Measurements from ENCODE around the gene ADAMTS9. TPM values are rescaled to one million over a fixed set of nuclear protein-coding genes. Genes with fewer than 3 reads are reported as not detected.

Gene ADAMTS9
- total and polyA plus RNA-seq, 2 of the 13 experiments (the other 11 are each of a cell fraction or from before 2014, with no cell fraction given): 0.02 to 0.09 TPM

- POLR2A ChIA-PET: no interaction called here
- Histone ChIP-seq H3K9me3 (ENCODE audit: low read length) (no peaks in the 10 kb centered on the region), H2AFZ (ENCODE audit: low read length) (no peak overlapping the region), H3K9ac (ENCODE audit: insufficient read depth, low read depth, low read length) (no peak overlapping the region), H4K20me1 (ENCODE audit: insufficient read depth, low read length) (no peaks in the 10 kb centered on the region; the same call in 1 of the 2 replicates), H3K79me2 (ENCODE audit: insufficient read depth, low read length) (no peaks in the 10 kb centered on the region), H3K4me2 (ENCODE audit: low read depth, low read length) (no peak overlapping the region), H3K4me1 (ENCODE audit: insufficient read depth, low read length) (no peaks in the 10 kb centered on the region), H3K27ac (ENCODE audit: extremely low read length, insufficient read depth, low read length) (no peak overlapping the region), H3K4me3 (replicated peaks in 1 of 3; ENCODE audit: insufficient read depth in 1 of 3, low read depth in 2 of 3, low read length in 3 of 3) (no peak overlapping the region), H3K27me3 (ENCODE audit: control insufficient read depth in 1 of 2, insufficient read depth in 2 of 2, low read length in 2 of 2) (no peaks in the 10 kb centered on the region), H3K36me3 (replicated peaks in 1 of 2; ENCODE audit: control insufficient read depth in 1 of 2, insufficient read depth in 2 of 2, low read length in 2 of 2) (no peaks in the 10 kb centered on the region)
- DNase-seq (ENCODE audit: low spot score) (no peak), ATAC-seq (no peak), FAIRE-seq (no peak)
- in situ Hi-C loops (cut with HindIII; ENCODE audit: extremely low pct_ligation_motif_present, low pct_unique_long_range_greater_than_20kb) (no loop called here), intact Hi-C loops (cut with micrococcal nuclease; ENCODE audit: unreplicated experiment) (no loop called here)
- BruUV-seq (replicated peaks): no TSS peak
- WGBS (ENCODE audit: low lambda C conversion rate): 69% methylated on average over 10 of the region's 11 CpGs
- CTCF ChIA-PET (ENCODE audit: low intra/inter-chr PET ratio, low total read pairs): no interaction called here
- TF ChIP-seq ZSCAN29 (CRISPR knock-in tag; conservative IDR thresholded peaks at IDR 0.05): no peak
- peak; percentile 49; the same call in 1 of the 2 replicates for TF ChIP-seq SRF (IDR thresholded peaks at IDR 0.05; ENCODE audit: low read depth, low read length)
Observed at GRCh38 chr3:64648927-64649906, 38.6 kb downstream of the ADAMTS9 start.

- 81% methylated on average over 7 of the region's 7 CpGs for WGBS (ENCODE audit: low lambda C conversion rate)
- POLR2A ChIA-PET: no interaction called here
- H3K9me3 ChIP-seq (ENCODE audit: low read length): no peaks in the 10 kb centered on the region
- no peaks in the 10 kb centered on the region; the same call in 1 of the 2 replicates for H4K20me1 ChIP-seq (ENCODE audit: insufficient read depth, low read length)
- in situ Hi-C loops (cut with HindIII; ENCODE audit: extremely low pct_ligation_motif_present, low pct_unique_long_range_greater_than_20kb): no loop called here
- intact Hi-C loops (cut with micrococcal nuclease; ENCODE audit: unreplicated experiment): no loop called here
- no peaks in the 10 kb centered on the region for H3K36me3 ChIP-seq (replicated peaks in 1 of 2; ENCODE audit: control insufficient read depth in 1 of 2, insufficient read depth in 2 of 2, low read length in 2 of 2)
- no peak overlapping the region for H3K4me3 ChIP-seq (replicated peaks in 1 of 3; ENCODE audit: insufficient read depth in 1 of 3, low read depth in 2 of 3, low read length in 3 of 3)
- H3K27me3 ChIP-seq (ENCODE audit: control insufficient read depth in 1 of 2, insufficient read depth in 2 of 2, low read length in 2 of 2): no peaks in the 10 kb centered on the region
- H3K27ac ChIP-seq (ENCODE audit: extremely low read length, insufficient read depth, low read length): no peak overlapping the region
- BruUV-seq (replicated peaks): no TSS peak
- FAIRE-seq (no peak), ATAC-seq (no peak), DNase-seq (ENCODE audit: low spot score) (no peak)
- no peak overlapping the region for H2AFZ ChIP-seq (ENCODE audit: low read length)
- no peaks in the 10 kb centered on the region for H3K79me2 ChIP-seq (ENCODE audit: insufficient read depth, low read length)
- no peak overlapping the region for H3K9ac ChIP-seq (ENCODE audit: insufficient read depth, low read depth, low read length)
- CTCF ChIA-PET (ENCODE audit: low intra/inter-chr PET ratio, low total read pairs): no interaction called here
- H3K4me1 ChIP-seq (ENCODE audit: insufficient read depth, low read length): no peaks in the 10 kb centered on the region
- no peak overlapping the region for H3K4me2 ChIP-seq (ENCODE audit: low read depth, low read length)
- no peak for TF ChIP-seq ARHGAP35 (CRISPR knock-in tag; IDR thresholded peaks at IDR 0.05; ENCODE audit: borderline replicate concordance)
- no peak for TF ChIP-seq GMEB1 (CRISPR knock-in tag; IDR thresholded peaks at IDR 0.05; ENCODE audit: borderline replicate concordance)
- no peak for TF ChIP-seq HNRNPLL (IDR thresholded peaks at IDR 0.05; ENCODE audit: low read depth, low read length, poor library complexity, severe bottlenecking)
- no peak for TF ChIP-seq ZNF672 (CRISPR knock-in tag; IDR thresholded peaks at IDR 0.05)
- TF ChIP-seq SMAD9 (CRISPR knock-in tag; IDR thresholded peaks at IDR 0.05): no peak
- TF ChIP-seq RARA (CRISPR knock-in tag; IDR thresholded peaks at IDR 0.05): no peak
- TF ChIP-seq TIGD3 (CRISPR knock-in tag; IDR thresholded peaks at IDR 0.05; ENCODE audit: borderline replicate concordance): no peak
- TF ChIP-seq SOX5 (CRISPR knock-in tag; IDR thresholded peaks at IDR 0.05; ENCODE audit: borderline replicate concordance): no peak
- no peak for TF ChIP-seq TEAD3 (CRISPR knock-in tag; optimal IDR thresholded peaks at IDR 0.05; ENCODE audit: borderline replicate concordance)
- no peak for TF ChIP-seq PAWR (CRISPR knock-in tag; IDR thresholded peaks at IDR 0.05; ENCODE audit: borderline replicate concordance)
Observed at GRCh38 chr3:64647825-64648224, 40.0 kb downstream of the ADAMTS9 start.
